ENCODE measurements around the gene TENT5A.

DNA sequence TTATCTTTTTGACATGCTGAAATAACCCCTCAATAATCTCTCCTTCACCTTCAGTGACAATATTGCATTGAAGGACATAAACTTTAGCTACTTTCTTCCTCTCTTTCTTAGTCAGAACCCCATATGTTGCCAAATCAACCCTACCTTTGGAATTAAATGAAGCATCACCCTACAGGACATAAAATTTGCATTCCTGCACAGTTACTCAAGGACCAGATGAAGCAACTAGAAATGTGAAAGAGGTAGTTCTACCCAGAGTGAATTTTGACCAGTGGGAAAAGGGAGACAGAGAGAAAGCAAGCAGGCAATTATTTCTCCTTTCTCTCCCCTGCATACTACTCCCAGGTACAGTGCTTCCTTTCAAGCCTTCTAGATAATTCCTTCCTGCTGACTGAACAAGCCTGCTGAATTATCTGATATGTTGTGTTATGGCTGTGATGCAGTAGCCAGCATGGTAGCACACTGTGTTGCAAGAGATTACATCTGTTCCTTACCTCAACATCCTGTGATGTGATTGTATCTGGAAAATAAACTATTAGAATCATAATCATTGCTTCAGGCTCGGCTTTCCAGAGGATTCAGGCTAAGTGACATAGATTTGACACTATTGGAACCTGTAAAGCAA, 16.6 kb downstream of the TENT5A start:
- TF ChIP-seq CTCF (IDR thresholded peaks at IDR 0.05) (no peak), POLR2A (IDR thresholded peaks at IDR 0.05) (no peak)

Data from esophagus squamous epithelium (tissue), 4 donors.